ENCODE results near the gene FBXW4. TPM values are rescaled to one million over a fixed set of nuclear protein-coding genes. Genes with fewer than 3 reads are reported as not detected.

FBXW4 gene
- total and polyA plus RNA-seq, 2 of the 8 experiments (the other 6 are each of a cell fraction or from before 2014, with no cell fraction given): 29.0 to 32.8 TPM

GRCh38 chr10:101660256-101660655 lies 34.7 kb downstream of the FBXW4 start:
- H3K27ac ChIP-seq (ENCODE audit: low read depth, low read length): no peak overlapping the region
- H2BK15ac ChIP-seq (ENCODE audit: low read length): no peak overlapping the region
- H2BK20ac ChIP-seq (ENCODE audit: low read length): no peak overlapping the region
- H2AFZ ChIP-seq (ENCODE audit: low read length): no peak overlapping the region
- peaks cover 0 to 3% of the 10 kb centered on the region in 2 experiments for H4K20me1 ChIP-seq (replicated peaks in 1 of 2; ENCODE audit: control insufficient read depth in 1 of 2, insufficient read depth in 2 of 2, low read length in 2 of 2)
- H2AK5ac ChIP-seq (ENCODE audit: low read depth, low read length): no peak overlapping the region; the same call in 1 of the 2 replicates
- no peaks in the 10 kb centered on the region for H3K9me3 ChIP-seq (ENCODE audit: insufficient read depth in 2 of 2, low read depth in 1 of 2, low read length in 1 of 2)
- H3K23me2 ChIP-seq (ENCODE audit: low read depth, low read length): no peaks in the 10 kb centered on the region
- H2BK120ac ChIP-seq (replicated peaks; ENCODE audit: low read depth, low read length): no peak overlapping the region
- ChIA-PET POLR2A (ENCODE audit: partially characterized antibody) (interaction anchor here (1.1 kb wide), 1 partner anchor 16 kb away, joined by 4 read pairs; no protein-coding TSS in a partner anchor), CTCF (ENCODE audit: partially characterized antibody) (interaction anchor here (0.8 to 2.8 kb wide), 9 partner anchors 10 to 121 kb away, joined by 3 to 8 read pairs (median 4); no protein-coding TSS in a partner anchor)
- H2BK5ac ChIP-seq (ENCODE audit: low read depth, low read length): no peak overlapping the region
- no peak overlapping the region for H3K56ac ChIP-seq (replicated peaks; ENCODE audit: insufficient read length, low read depth, low read length)
- H3K4me2 ChIP-seq (ENCODE audit: insufficient read depth in 1 of 2, low read depth in 2 of 2, low read length in 2 of 2): peak overlapping the region; percentile 30 to 43; a peak in 3 of 4 replicates
- H3K79me1 ChIP-seq (ENCODE audit: low read depth, low read length): no peaks in the 10 kb centered on the region
- H3K79me2 ChIP-seq (ENCODE audit: control insufficient read depth in 1 of 2, insufficient read depth in 2 of 2, low read length in 2 of 2): no peaks in the 10 kb centered on the region
- H4K91ac ChIP-seq (replicated peaks; ENCODE audit: insufficient read length, low read length): no peak overlapping the region
- 46% methylated on average over 4 of the region's 4 CpGs; no CpG with 5 or more reads in 1 of the 2 experiments for WGBS, 2 experiments (ENCODE audit: extremely low coverage in 1 of 2, insufficient coverage in 1 of 2, insufficient read length in 1 of 2, insufficient replicate concordance in 2 of 2, low coverage in 1 of 2, low lambda C conversion rate in 2 of 2, missing lambda C conversion rate in 1 of 2)
- no peak overlapping the region; a peak in 1 of 8 replicates for H3K4me3 ChIP-seq (ENCODE audit: extremely low read depth in 1 of 4, insufficient read depth in 2 of 4, low read depth in 3 of 4, low read length in 4 of 4)
- no peak overlapping the region for H4K5ac ChIP-seq (ENCODE audit: insufficient read length, low read depth, low read length)
- H3K36me3 ChIP-seq (ENCODE audit: control insufficient read depth in 2 of 4, insufficient read depth in 4 of 4, low read length in 3 of 4): peaks cover 0 to 16% (median 0%) of the 10 kb centered on the region in 4 experiments; a peak in 3 of 8 replicates
- H3K23ac ChIP-seq (ENCODE audit: insufficient read length): no peak overlapping the region
- H3K4me1 ChIP-seq (replicated peaks in 1 of 4; ENCODE audit: control insufficient read depth in 3 of 4, insufficient read depth in 4 of 4, low read length in 3 of 4): peaks cover 4 to 11% (median 7%) of the 10 kb centered on the region in 4 experiments; a peak in 6 of 7 replicates
- no peak overlapping the region for H3K14ac ChIP-seq (ENCODE audit: insufficient read length)
- no peak overlapping the region for H4K8ac ChIP-seq (ENCODE audit: extremely low read depth, insufficient read depth, low read length)
- TF ChIP-seq SIN3A (conservative IDR thresholded peaks at IDR 0.05 in 1 of 2, IDR thresholded peaks at IDR 0.05 in 1 of 2; ENCODE audit: low read depth in 1 of 2, low read length in 2 of 2): no peak
- TF ChIP-seq KDM5A (IDR thresholded peaks at IDR 0.05; ENCODE audit: low read length): no peak
- TF ChIP-seq GTF2F1 (IDR thresholded peaks at IDR 0.05; ENCODE audit: borderline replicate concordance, low read depth, low read length): no peak
- no peak for TF ChIP-seq USF2 (IDR thresholded peaks at IDR 0.05; ENCODE audit: low read length)
- no peak for TF ChIP-seq EGR1 (IDR thresholded peaks at IDR 0.05; ENCODE audit: borderline replicate concordance, low read depth, low read length)
- TF ChIP-seq YY1 (IDR thresholded peaks at IDR 0.05; ENCODE audit: low read depth, low read length): no peak
- TF ChIP-seq ASH2L (IDR thresholded peaks at IDR 0.05; ENCODE audit: low read length): no peak
- no peak for TF ChIP-seq CREB1 (IDR thresholded peaks at IDR 0.05)
- no peak for TF ChIP-seq SAP30 (IDR thresholded peaks at IDR 0.05; ENCODE audit: insufficient read depth, insufficient replicate concordance, low read length)
- no peak for TF ChIP-seq NRF1 (IDR thresholded peaks at IDR 0.05; ENCODE audit: low read depth, low read length)
- TF ChIP-seq PHF8 (conservative IDR thresholded peaks at IDR 0.05; ENCODE audit: low read depth, low read length): no peak
- no peak for TF ChIP-seq ZNF274 (IDR thresholded peaks at IDR 0.05; ENCODE audit: borderline replicate concordance, extremely low read depth, low read length)
- TF ChIP-seq MAX (IDR thresholded peaks at IDR 0.05): no peak
- H2BK12ac ChIP-seq (ENCODE audit: low read depth, low read length): no peak overlapping the region
- FAIRE-seq: no peak
- no peak overlapping the region for H3K9ac ChIP-seq (replicated peaks in 1 of 4; ENCODE audit: extremely low read depth in 1 of 4, low read depth in 3 of 4, low read length in 3 of 4)
- H3K4ac ChIP-seq (replicated peaks; ENCODE audit: insufficient read length, low read depth, low read length): no peak overlapping the region
- no peak overlapping the region for H3K18ac ChIP-seq (ENCODE audit: extremely low read depth, low read length)
- no peak for DNase-seq (ENCODE audit: low read depth in 1 of 2, low spot score in 2 of 2)
- H3K27me3 ChIP-seq (replicated peaks in 1 of 4; ENCODE audit: control insufficient read depth in 3 of 4, extremely low read depth in 1 of 4, insufficient read depth in 3 of 4, low read length in 3 of 4): no peaks in the 10 kb centered on the region; a peak in 1 of 7 replicates

Measured in H1 (cell line).